HG03039 (cell line): Measurements from ENCODE around the gene DCAF15.

Experiments used
- ATAC-seq: cut with Tn5 transposase; IDR thresholded peaks from one replicate; pipeline ENCODE4 v1.9.1; 2021; ENCODE audit warnings: mild to moderate bottlenecking, moderate library complexity; ENCODE audit not compliant: unreplicated experiment

DCAF15 gene

DNA sequence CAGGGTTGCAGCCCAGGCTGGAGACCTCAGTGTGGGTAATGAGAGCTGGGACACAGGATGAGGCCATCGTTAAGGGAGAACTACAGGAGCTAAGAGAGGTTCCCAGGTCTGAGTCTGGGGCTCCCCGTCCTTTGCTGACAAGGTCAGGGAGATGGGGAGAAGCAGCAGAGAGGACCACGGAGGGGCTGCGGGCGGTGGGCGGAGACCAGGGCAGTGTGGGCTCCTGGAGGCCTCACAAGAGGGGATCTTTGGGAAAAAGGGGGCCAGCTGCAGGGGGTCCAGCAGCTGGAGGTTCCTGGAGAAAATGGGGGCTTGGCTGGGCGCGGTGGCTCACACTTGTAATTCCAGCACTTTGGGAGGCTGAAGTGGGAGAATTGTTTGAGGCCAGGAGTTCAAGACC, 37.8 kb downstream of the DCAF15 start:
- no peak for ATAC-seq

DNA sequence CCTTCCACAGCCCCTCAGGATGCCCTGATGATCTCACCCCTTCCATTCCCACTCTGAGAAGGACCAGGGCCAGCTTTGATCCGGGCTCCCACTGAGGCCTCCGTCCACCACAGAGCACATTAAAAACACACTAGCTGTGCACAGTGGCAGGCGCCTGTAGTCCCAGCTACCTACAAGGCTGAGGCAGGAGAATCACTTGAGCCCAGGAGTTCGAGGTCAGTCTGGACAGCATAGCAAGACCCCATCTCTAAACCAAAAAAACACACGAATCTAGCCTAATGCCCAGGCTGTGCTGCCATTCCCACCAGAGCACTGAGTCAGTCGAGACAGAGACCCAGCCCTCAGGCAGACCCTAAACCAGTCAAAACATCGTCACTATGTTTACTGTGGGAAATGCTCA, 39.7 kb downstream of the DCAF15 start:
- no peak for ATAC-seq

DNA sequence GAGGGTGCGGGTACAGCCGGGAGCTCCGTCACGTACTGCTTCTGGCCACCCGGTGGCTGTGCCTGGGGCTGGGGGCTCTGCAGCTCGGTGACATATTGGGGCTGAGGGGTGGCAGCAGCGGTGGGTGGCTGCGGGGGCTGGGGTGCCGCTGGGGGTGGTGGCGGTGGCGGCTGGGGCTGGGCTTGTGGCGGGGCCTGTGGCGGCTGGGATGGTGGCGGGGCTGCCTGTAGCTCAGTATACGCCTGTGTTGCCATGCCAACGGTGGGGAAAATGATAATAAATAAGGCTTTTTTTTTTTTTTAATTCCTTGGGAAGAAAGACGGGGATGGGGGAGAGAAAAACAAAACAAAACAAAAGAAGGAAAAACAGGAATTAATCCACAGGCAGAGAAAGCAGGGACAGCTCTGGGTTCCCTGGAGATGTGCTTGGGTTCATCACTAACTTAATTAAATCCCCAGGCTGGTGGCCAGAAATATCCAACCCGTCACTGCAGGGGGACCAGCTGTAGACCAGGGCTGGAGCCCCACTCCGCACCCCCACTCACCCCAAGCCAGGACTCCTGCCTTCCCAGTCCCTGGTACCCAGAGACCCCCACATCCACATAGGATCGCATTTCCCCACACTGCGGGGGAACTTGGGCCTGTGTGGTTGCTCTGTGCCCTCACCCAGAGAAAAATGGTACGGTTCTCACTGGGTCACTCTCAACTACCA, 41.4 kb downstream of the DCAF15 start:
- ATAC-seq, result no peak

- ATAC-seq, result no peak
Observed at GRCh38 chr19:13995017-13995728, 42.9 kb downstream of the DCAF15 start.

DNA sequence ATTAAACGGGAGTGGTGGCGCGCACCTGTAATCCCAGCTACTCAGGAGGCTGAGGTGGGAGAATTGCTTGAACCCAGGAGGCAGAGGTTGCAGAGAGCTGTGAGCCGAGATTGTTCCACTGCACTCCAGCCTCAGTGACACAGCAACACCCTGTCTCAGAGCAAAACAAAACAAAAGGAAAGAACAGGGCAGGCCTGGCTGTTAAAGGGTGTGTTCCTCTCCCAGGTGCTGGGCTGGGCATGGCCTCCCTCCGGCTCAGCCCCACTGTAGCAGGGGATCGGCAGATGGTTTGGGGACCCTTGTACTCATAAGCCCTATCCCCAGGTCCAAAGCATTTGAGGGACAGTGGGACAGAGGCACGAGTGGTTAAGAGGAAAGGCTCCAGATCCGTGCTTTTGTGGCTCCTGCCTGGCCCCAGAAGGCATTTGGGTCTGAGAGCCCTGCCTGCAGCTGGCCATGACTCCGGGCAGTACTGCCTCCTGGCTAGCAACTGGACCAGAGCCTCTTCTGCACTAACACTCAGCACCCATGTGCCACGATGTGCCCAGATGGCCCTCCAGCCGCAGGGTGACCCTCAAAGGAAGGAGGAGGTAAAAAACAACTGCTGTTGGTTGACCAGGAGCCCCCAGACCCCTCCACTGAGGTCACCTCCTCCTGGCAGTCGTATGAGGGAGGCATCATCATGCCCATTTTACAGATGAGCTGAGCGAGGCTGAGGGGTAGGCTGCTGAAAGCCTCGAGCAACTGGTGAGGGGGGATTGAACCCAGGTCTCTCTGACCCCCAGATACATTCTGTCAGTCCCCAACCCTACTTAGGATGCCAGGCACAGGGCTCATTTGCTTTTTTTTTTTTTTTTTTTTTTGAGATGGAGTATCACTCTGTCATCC, 43.8 kb downstream of the DCAF15 start:
- no peak for ATAC-seq

- ATAC-seq, result no peak
Observed at GRCh38 chr19:13996928-13997630, 44.8 kb downstream of the DCAF15 start.

- ATAC-seq, result no peak
Observed at GRCh38 chr19:13997631-13997962, 45.3 kb downstream of the DCAF15 start.

DNA sequence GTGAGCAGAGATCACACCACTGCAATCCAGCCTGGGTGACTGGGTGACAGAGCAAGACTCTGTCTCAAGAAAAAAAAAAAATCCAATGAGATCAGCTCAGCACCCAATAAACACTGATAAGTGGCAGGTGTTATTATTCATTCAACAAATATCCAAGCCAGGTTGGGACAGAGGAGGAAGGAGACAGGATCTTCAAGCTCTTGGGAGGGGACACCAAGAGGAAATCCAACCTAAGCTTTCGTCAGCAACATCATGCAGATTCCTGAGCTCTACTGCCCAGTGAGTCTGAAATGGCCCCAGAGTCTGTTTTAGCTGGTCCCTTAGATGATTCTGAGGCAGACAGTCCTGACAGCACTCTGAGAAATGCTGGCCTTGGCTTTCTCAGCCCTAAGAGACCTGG, 46.1 kb downstream of the DCAF15 start:
- no peak for ATAC-seq

GRCh38 chr19:13999085-13999484, 46.8 kb downstream of the DCAF15 start:
- ATAC-seq, result no peak

- ATAC-seq, result no peak
Observed at GRCh38 chr19:14000691-14001375, 48.5 kb downstream of the DCAF15 start.

- ATAC-seq, result no peak
Observed at GRCh38 chr19:14002571-14003250, 50.4 kb downstream of the DCAF15 start.

DNA sequence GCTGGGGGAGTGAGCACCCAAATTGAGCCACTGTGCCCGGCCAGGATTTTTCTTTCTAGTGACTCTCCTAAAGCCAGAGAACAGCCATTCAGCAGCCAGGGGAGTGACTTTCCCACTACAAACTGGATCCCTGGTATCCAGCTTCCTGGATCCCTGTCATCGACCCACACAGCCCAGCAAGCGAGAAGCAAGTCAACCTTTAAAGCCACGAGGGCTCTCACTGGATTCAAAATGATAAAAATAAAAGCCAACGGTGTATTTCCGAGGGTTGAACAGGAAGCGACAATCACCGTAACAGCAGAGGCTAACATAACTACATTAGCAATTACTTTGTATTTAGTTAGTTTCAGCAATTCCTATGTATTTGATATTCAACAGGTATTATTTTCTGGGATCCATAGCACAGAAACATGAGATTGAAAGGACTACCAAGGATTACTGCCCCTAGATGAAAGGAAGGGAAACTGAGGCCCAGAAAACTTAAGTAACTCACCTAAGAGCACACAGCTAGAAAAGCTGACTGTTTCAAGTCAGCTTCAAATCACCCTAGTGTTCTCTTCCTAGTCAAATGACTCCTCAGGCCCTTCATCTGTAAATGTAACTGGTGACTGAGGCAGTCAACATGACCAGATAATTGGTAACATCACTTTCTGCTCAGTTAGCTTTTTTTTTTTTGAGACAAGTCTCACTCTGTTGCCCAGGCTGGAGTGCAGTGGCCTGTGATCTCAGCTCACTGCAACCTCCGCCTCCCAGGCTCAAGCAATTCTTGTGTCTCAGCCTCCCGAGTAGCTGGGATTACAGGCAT, 51.1 kb downstream of the DCAF15 start:
- no peak for ATAC-seq

GRCh38 chr19:14004619-14005348, 52.5 kb downstream of the DCAF15 start:
- no peak for ATAC-seq

DNA sequence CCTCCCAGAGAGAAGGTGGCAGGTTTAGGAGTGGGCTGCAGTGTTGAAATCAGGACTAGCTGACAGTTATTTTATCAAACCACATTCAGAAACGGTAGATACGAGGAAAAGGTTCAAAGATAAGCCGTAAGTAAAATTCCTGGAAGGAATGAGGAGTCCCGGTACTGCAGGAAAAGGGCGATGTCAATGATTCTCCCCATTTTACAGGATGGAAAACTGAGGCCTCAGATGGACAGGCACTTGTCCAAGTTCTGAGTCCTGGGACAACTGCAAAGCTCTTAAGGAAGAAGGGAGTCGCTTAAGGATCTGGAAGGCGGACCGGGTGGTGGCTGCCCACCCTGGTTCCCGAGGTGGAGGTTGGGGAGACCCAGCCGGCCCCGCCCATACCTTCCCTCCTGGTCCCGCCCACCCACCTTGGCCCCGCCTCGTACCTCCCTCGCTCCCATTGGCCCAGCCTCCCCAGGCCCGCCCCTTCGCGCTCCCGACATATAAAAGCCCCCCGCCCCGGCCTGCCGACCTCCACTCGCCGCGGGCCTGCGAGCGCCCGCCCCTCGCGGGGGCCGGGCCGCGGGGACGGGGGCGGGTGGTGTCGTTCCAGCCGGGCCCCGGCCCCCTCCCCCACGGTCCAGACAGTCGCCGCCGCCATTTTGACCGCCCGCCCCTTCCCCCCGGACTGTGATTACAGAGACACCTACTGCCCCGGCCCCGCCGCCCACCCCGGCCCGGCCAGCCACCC, 53.2 kb downstream of the DCAF15 start:
- ATAC-seq, result peak; percentile 32

GRCh38 chr19:14006085-14006765, 53.9 kb downstream of the DCAF15 start, which contains the start of gene RFX1:
TSS of gene RFX1 (minus strand) at chr19:14006320. CDS start at chr19:13993843, 12,477 bp downstream.
- peak; percentile 62 for ATAC-seq

DNA sequence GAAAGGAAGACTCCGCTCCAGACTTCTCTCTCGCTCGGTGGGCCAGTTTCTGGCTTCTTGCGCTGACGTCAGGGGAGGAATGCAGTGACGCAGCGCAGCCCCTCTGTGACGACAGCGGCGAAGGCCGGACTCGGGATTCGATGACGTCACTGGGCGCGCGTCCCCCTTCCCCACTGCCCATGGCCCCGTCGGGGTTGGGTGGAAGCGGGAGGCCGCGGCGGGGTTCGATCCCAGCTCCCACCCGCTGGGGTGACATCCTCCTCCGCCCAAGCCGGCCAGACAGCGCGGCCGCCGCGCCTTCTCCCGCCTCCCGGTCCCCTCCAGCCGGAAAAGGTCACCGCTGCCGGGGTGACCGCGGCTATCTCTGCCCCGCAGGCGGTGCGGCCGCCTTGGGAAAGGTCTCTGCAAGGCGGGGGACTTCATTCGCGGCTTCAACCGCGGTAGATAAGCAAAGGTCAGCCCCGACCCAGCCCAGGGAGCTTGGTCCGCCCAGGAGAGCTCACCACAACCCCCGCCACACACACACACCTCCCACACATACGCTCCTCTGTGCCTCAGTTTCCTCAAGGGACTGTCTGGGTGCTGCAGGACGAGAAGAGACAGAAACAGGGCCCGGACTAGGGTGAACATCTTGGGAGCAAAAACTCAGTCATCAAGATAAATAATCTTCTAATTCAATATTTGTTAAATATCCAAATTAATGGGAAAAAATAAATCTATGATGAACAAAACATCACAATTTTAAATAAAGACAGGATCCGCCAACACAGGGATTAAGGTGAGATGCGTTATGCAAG, 54.7 kb downstream of the DCAF15 start:
- ATAC-seq, result peak; percentile 33
